Measurements from ENCODE around the gene ANKS4B.
"Not testable (repeated sequence)": the region's sequence is repeated elsewhere in the genome, so short reads cannot be mapped to it uniquely, and the experiment has no call there.

- not testable (repeated sequence) for TF ChIP-seq EP300 (conservative IDR thresholded peaks at IDR 0.05; ENCODE audit: poor library complexity, severe bottlenecking); CTCF (IDR thresholded peaks at IDR 0.05; ENCODE audit: poor library complexity, severe bottlenecking); RAD21 (conservative IDR thresholded peaks at IDR 0.05); SMC3 (conservative IDR thresholded peaks at IDR 0.05; ENCODE audit: poor library complexity); TAF1 (IDR thresholded peaks at IDR 0.05; ENCODE audit: low read depth); REST (IDR thresholded peaks at IDR 0.05; ENCODE audit: borderline replicate concordance)
These were observed 56.3 kb downstream of the ANKS4B start for GRCh38 chr16:21289789-21290188.
